ENCODE data around the gene FCAMR. TPM values are rescaled to one million over a fixed set of nuclear protein-coding genes. Genes with fewer than 3 reads are reported as not detected.

Gene FCAMR
- total and polyA plus RNA-seq, 2 of the 4 experiments (the other 2 are of a cell fraction): not detected

DNA sequence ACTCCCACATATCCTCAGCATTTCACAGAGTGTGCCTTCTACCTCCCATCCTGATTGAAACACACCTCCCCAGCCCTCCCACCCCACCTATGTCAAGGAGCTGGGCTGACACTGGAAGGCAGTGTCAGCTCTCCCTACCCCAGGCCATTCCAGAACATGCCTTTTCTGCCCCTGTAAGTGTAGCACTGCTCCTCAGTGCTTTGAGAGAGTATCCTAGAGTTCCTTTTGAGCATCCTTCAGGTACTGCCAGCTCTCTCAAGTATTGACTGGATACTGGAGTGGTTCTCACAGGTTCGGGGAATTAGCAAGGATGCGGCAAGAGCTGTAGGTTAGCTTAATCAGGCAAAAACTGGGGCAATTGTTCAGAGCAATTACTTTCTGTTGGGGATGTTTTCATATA is 40.5 kb upstream of the FCAMR start:
- Histone ChIP-seq H3K4me1 (ENCODE audit: control insufficient read depth, insufficient read depth, low read length) (peaks cover 6% of the 10 kb centered on the region), H3K18ac (ENCODE audit: low read depth, low read length) (no peak overlapping the region), H3K9me3 (ENCODE audit: control insufficient read depth, insufficient read depth, low read length) (no peaks in the 10 kb centered on the region; the same call in 1 of the 2 replicates), H3K4me2 (ENCODE audit: low read depth, low read length) (no peak overlapping the region), H3K56ac (ENCODE audit: extremely low read depth, insufficient read depth, low read length) (no peak overlapping the region), H4K20me1 (ENCODE audit: insufficient read depth, low read length) (no peaks in the 10 kb centered on the region), H2AK9ac (replicated peaks; ENCODE audit: low read depth, low read length, poor library complexity) (no peak overlapping the region), H3K79me1 (ENCODE audit: low read depth in 1 of 2, low read length in 2 of 2) (no peaks in the 10 kb centered on the region), H2AFZ (replicated peaks; ENCODE audit: low read length, poor library complexity) (no peak overlapping the region), H3K4ac (ENCODE audit: low read depth, low read length) (no peak overlapping the region), H3K23ac (ENCODE audit: low read depth, low read length) (no peak overlapping the region), H2BK15ac (ENCODE audit: low read depth, low read length) (no peak overlapping the region), H3K9ac (ENCODE audit: low read depth, low read length) (no peak overlapping the region), H3K9me1 (ENCODE audit: insufficient read depth, low read length) (peaks cover 6% of the 10 kb centered on the region), H3K27me3 (ENCODE audit: control insufficient read depth, insufficient read depth, low read length) (peaks cover 6% of the 10 kb centered on the region; the same call in 1 of the 2 replicates), H2BK5ac (ENCODE audit: low read depth, low read length, poor library complexity, severe bottlenecking) (no peak overlapping the region), H2BK120ac (ENCODE audit: low read depth, low read length) (no peak overlapping the region), H4K8ac (ENCODE audit: low read depth in 2 of 2, low read length in 2 of 2) (no peak overlapping the region), H3K4me3 (ENCODE audit: insufficient read depth, low read depth, low read length) (no peak overlapping the region), H4K5ac (ENCODE audit: low read depth, low read length) (no peak overlapping the region), H2BK20ac (ENCODE audit: low read depth, low read length) (no peak overlapping the region), H4K91ac (ENCODE audit: insufficient read depth, low read depth, low read length) (no peak overlapping the region), H3K27ac (ENCODE audit: insufficient read depth, low read length) (no peak overlapping the region), H2AK5ac (ENCODE audit: low read depth, low read length) (no peak overlapping the region), H3K14ac (replicated peaks; ENCODE audit: low read depth, low read length) (no peak overlapping the region), H3K36me3 (ENCODE audit: control insufficient read depth, insufficient read depth, low read length) (no peaks in the 10 kb centered on the region)
- intact Hi-C loops (cut with micrococcal nuclease) (no loop called here), dilution Hi-C loops (cut with HindIII; ENCODE audit: low sequenced_read_pairs, unreplicated experiment) (no loop called here), in situ Hi-C loops (cut with MboI; ENCODE audit: low sequenced_read_pairs) (no loop called here)
- no TSS peak for BruUV-seq (replicated peaks)
- DNase-seq: no peak
- TF ChIP-seq, protein P1, sequence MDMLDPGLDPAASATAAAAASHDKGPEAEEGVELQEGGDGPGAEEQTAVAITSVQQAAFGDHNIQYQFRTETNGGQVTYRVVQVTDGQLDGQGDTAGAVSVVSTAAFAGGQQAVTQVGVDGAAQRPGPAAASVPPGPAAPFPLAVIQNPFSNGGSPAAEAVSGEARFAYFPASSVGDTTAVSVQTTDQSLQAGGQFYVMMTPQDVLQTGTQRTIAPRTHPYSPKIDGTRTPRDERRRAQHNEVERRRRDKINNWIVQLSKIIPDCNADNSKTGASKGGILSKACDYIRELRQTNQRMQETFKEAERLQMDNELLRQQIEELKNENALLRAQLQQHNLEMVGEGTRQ (IDR thresholded peaks at IDR 0.05; ENCODE audit: low read depth, low read length): no peak
- TF ChIP-seq MAFK (IDR thresholded peaks at IDR 0.05; ENCODE audit: low read depth, low read length): no peak
- no peak for ATAC-seq (ENCODE audit: low read depth)
- POLR2A ChIA-PET (ENCODE audit: unreplicated experiment): no interaction called here
- no CpG with 5 or more reads among the region's 2 CpGs for WGBS, 2 experiments (ENCODE audit: extremely low coverage in 2 of 2, insufficient read length in 1 of 2)
- CTCF ChIA-PET: no interaction called here

All from IMR-90 (cell line).